HG02759 (cell line): Measurements from ENCODE around the gene SLC16A10.
"Not testable (repeated sequence)": the region's sequence is repeated elsewhere in the genome, so short reads cannot be mapped to it uniquely, and the experiment has no call there.

Experiments
- ATAC-seq: cut with Tn5 transposase; IDR thresholded peaks from one replicate; pipeline ENCODE4 v1.9.1; 2021; ENCODE audit warnings: mild to moderate bottlenecking, moderate library complexity; ENCODE audit not compliant: unreplicated experiment

SLC16A10 gene

GRCh38 chr6:111080698-111081097 lies 6.6 kb upstream of the SLC16A10 start:
- no peak for ATAC-seq

GRCh38 chr6:111086685-111087084 lies 618 bp upstream of the SLC16A10 start:
- no peak for ATAC-seq

- ATAC-seq = peak; percentile 21
Measured at GRCh38 chr6:111087871-111088667, 766 bp downstream of the SLC16A10 start.

- ATAC-seq = no peak
Measured at GRCh38 chr6:111088668-111089003, 1.3 kb downstream of the SLC16A10 start.

GRCh38 chr6:111090766-111091165 lies 3.5 kb downstream of the SLC16A10 start:
- no peak for ATAC-seq

GRCh38 chr6:111091987-111092386 lies 4.7 kb downstream of the SLC16A10 start:
- no peak for ATAC-seq

- ATAC-seq = not testable (repeated sequence)
Measured at GRCh38 chr6:111095488-111095887, 8.2 kb downstream of the SLC16A10 start.

- ATAC-seq = no peak
Measured at GRCh38 chr6:111096246-111096645, 8.9 kb downstream of the SLC16A10 start.

GRCh38 chr6:111098597-111098996 lies 11.3 kb downstream of the SLC16A10 start:
- ATAC-seq = no peak

- no peak for ATAC-seq
Measured at GRCh38 chr6:111101987-111102386, 14.7 kb downstream of the SLC16A10 start.

GRCh38 chr6:111105578-111105977 lies 18.3 kb downstream of the SLC16A10 start:
- ATAC-seq = no peak

- no peak for ATAC-seq
Measured at GRCh38 chr6:111107589-111107988, 20.3 kb downstream of the SLC16A10 start.

GRCh38 chr6:111110036-111110435 lies 22.7 kb downstream of the SLC16A10 start:
- ATAC-seq = no peak

- no peak for ATAC-seq
Measured at GRCh38 chr6:111113336-111114086, 26.2 kb downstream of the SLC16A10 start.

GRCh38 chr6:111114087-111114443 lies 26.8 kb downstream of the SLC16A10 start:
- no peak for ATAC-seq

- ATAC-seq = no peak
Measured at GRCh38 chr6:111114482-111114881, 27.2 kb downstream of the SLC16A10 start.

- ATAC-seq = no peak
Measured at GRCh38 chr6:111118826-111119225, 31.5 kb downstream of the SLC16A10 start.

- ATAC-seq = no peak
Measured at GRCh38 chr6:111119571-111120329, 32.4 kb downstream of the SLC16A10 start.

GRCh38 chr6:111121789-111122350 lies 34.6 kb downstream of the SLC16A10 start:
- ATAC-seq = no peak

- ATAC-seq = no peak
Measured at GRCh38 chr6:111122458-111123286, 35.4 kb downstream of the SLC16A10 start.
